ENCODE data around the gene ARFGAP2.

The ARFGAP2 gene

DNA sequence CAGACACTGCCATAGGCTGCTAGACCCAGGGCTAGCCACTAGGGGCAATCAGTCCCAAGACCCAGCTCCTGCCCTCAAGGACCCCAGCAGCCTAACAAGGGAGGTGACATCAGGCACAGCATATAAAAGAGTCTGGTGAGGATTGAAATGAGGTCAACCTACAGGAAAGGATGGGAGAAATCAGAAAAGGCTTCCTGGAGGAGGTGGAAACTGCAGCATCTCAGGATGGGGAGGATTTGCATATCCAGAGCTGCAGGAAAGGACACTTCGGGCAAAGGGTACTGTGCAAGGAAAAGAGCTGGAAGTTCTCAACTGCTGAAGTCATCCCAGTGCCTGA lies 2.9 kb upstream of the ARFGAP2 start:
- H3K4me3 ChIP-seq (ENCODE audit: low read depth in 1 of 2, low read length in 2 of 2), result no peak overlapping the region
- no peaks in the 10 kb centered on the region for H3K27me3 ChIP-seq (ENCODE audit: insufficient read depth, low read length, poor library complexity)
- H3K9me3 ChIP-seq (ENCODE audit: insufficient read depth, low read length, severe bottlenecking), result no peaks in the 10 kb centered on the region
- H3K4me1 ChIP-seq (ENCODE audit: insufficient read depth, low read length), result peaks cover 31% of the 10 kb centered on the region
- H3K79me2 ChIP-seq (ENCODE audit: insufficient read depth, low read length), result peaks cover 21% of the 10 kb centered on the region
- H2AFZ ChIP-seq (ENCODE audit: low read depth, low read length), result no peak overlapping the region
- ATAC-seq (ENCODE audit: insufficient read depth, low read depth) (peak; percentile 47), DNase-seq (peak; percentile 67)
- no peak overlapping the region for H3K4me2 ChIP-seq (ENCODE audit: insufficient read depth, low read length)
- TF ChIP-seq EZH2 (IDR thresholded peaks at IDR 0.05; ENCODE audit: borderline replicate concordance, low read depth, low read length, severe bottlenecking), result no peak
- TF ChIP-seq, protein P1, sequence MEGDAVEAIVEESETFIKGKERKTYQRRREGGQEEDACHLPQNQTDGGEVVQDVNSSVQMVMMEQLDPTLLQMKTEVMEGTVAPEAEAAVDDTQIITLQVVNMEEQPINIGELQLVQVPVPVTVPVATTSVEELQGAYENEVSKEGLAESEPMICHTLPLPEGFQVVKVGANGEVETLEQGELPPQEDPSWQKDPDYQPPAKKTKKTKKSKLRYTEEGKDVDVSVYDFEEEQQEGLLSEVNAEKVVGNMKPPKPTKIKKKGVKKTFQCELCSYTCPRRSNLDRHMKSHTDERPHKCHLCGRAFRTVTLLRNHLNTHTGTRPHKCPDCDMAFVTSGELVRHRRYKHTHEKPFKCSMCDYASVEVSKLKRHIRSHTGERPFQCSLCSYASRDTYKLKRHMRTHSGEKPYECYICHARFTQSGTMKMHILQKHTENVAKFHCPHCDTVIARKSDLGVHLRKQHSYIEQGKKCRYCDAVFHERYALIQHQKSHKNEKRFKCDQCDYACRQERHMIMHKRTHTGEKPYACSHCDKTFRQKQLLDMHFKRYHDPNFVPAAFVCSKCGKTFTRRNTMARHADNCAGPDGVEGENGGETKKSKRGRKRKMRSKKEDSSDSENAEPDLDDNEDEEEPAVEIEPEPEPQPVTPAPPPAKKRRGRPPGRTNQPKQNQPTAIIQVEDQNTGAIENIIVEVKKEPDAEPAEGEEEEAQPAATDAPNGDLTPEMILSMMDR (IDR thresholded peaks at IDR 0.05; ENCODE audit: borderline replicate concordance, extremely low read depth, low read length, poor library complexity, severe bottlenecking), result peak; percentile 80
- H3K27ac ChIP-seq (ENCODE audit: low read length), result no peak overlapping the region
- no peak overlapping the region for H3K9ac ChIP-seq (ENCODE audit: low read depth, low read length)
- H3K36me3 ChIP-seq (ENCODE audit: insufficient read depth, low read length), result peaks cover 11% of the 10 kb centered on the region
- H4K20me1 ChIP-seq (ENCODE audit: insufficient read depth, low read length), result peaks cover 5% of the 10 kb centered on the region

DNA sequence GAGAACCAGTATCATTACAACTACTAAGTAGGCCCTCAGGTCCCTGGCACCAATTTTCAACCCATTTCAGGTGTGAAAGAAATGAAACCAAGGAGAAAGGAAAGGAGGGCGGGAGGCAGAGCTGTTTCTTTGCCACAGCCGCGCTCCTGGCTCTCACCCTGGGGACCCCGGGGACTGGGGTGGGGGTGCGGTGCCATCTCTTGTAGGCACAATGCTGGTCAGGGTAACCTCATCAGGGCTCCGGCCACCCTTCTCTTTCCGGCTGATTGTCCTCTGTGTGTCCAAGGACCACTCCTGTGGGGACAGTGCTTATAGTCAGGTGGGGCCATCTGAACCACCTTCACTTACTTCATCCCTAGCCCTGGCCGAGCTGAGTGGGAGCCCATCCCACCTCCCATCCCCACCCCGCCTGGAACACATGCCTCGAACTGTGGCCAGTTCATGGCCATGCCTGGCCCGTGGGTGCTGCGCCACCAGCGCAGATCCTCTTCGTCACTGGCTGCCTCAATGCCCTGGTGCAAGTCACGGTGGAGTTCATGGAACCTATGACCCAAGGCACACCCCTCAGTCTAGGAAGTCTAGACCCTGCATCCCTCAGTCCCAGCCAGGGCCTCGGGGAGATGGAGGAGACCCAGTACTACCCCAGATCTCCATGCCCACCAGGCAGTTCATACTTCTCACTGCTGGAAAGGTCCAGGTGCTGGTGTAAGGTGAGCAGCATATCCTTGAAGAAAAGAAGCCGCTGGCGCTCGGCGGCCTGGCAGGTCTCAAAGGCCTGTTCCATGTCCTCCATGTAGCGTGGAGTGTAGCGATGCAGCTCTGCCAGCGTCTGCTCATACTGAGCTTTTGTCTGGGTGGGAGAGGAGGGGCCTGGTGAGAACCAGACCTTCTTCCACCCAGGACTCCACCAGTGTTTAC lies 2.3 kb upstream of the ARFGAP2 start:
- Histone ChIP-seq H3K4me2 (ENCODE audit: insufficient read depth, low read length) (no peak overlapping the region), H4K20me1 (ENCODE audit: insufficient read depth, low read length) (peaks cover 6% of the 10 kb centered on the region), H2AFZ (ENCODE audit: low read depth, low read length) (no peak overlapping the region), H3K27ac (ENCODE audit: low read length) (no peak overlapping the region), H3K9me3 (ENCODE audit: insufficient read depth, low read length, severe bottlenecking) (no peaks in the 10 kb centered on the region), H3K79me2 (ENCODE audit: insufficient read depth, low read length) (peaks cover 25% of the 10 kb centered on the region), H3K4me1 (ENCODE audit: insufficient read depth, low read length) (peaks cover 33% of the 10 kb centered on the region), H3K4me3 (ENCODE audit: low read depth in 1 of 2, low read length in 2 of 2) (no peak overlapping the region), H3K36me3 (ENCODE audit: insufficient read depth, low read length) (peaks cover 14% of the 10 kb centered on the region), H3K27me3 (ENCODE audit: insufficient read depth, low read length, poor library complexity) (no peaks in the 10 kb centered on the region), H3K9ac (ENCODE audit: low read depth, low read length) (0 out of 2 replicates have a peak overlapping the region, but pooled peaks have one; percentile 93)
- ATAC-seq (ENCODE audit: insufficient read depth, low read depth), result no peak
- DNase-seq, result no peak
- TF ChIP-seq, protein P1 (IDR thresholded peaks at IDR 0.05; ENCODE audit: borderline replicate concordance, extremely low read depth, low read length, poor library complexity, severe bottlenecking), result no peak
- TF ChIP-seq EZH2 (IDR thresholded peaks at IDR 0.05; ENCODE audit: borderline replicate concordance, low read depth, low read length, severe bottlenecking), result no peak

DNA sequence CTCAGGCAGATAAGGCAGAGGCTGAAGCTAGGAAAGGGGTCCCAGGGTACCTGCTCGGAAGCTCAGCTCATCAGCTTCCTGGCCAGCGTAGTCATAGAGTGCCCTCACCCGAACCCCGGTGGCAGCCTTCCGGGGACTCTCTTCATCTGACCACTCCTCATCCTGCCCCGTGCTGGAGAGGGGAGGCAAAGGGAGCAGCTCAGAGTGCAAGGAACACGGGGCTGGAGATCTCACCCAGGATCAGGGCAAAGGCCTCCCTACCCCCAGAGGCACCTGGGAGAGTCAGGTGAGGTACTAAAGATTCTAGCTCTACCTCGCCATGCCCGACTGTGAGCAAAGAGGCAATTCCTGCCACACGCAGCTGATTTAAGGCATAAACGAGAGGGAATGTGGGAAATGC lies 1.6 kb upstream of the ARFGAP2 start:
- ATAC-seq (ENCODE audit: insufficient read depth, low read depth), result no peak
- Histone ChIP-seq H3K27ac (ENCODE audit: low read length) (peak overlapping the region; percentile 89; the same call in 1 of the 2 replicates), H3K36me3 (ENCODE audit: insufficient read depth, low read length) (peaks cover 20% of the 10 kb centered on the region), H3K4me1 (ENCODE audit: insufficient read depth, low read length) (peaks cover 40% of the 10 kb centered on the region), H3K79me2 (ENCODE audit: insufficient read depth, low read length) (peaks cover 32% of the 10 kb centered on the region), H3K4me3 (ENCODE audit: low read depth in 1 of 2, low read length in 2 of 2) (no peak overlapping the region), H3K9ac (ENCODE audit: low read depth, low read length) (peak overlapping the region; percentile 93), H4K20me1 (ENCODE audit: insufficient read depth, low read length) (peaks cover 13% of the 10 kb centered on the region), H3K27me3 (ENCODE audit: insufficient read depth, low read length, poor library complexity) (no peaks in the 10 kb centered on the region), H3K4me2 (ENCODE audit: insufficient read depth, low read length) (peak overlapping the region; percentile 88), H3K9me3 (ENCODE audit: insufficient read depth, low read length, severe bottlenecking) (no peaks in the 10 kb centered on the region), H2AFZ (ENCODE audit: low read depth, low read length) (peak overlapping the region; percentile 98)
- TF ChIP-seq EZH2 (IDR thresholded peaks at IDR 0.05; ENCODE audit: borderline replicate concordance, low read depth, low read length, severe bottlenecking), result no peak
- TF ChIP-seq, protein P1 (IDR thresholded peaks at IDR 0.05; ENCODE audit: borderline replicate concordance, extremely low read depth, low read length, poor library complexity, severe bottlenecking), result no peak
- no peak for DNase-seq

Data from DND-41 (cell line).